HG02840 (cell line): Measurements from ENCODE around the gene ADAMTS3.
"Not testable (repeated sequence)": the region's sequence is repeated elsewhere in the genome, so short reads cannot be mapped to it uniquely, and the experiment has no call there.

Experiments used
- ATAC-seq: cut with Tn5 transposase; IDR thresholded peaks from one replicate; pipeline ENCODE4 v1.9.1; 2021; ENCODE audit warnings: mild to moderate bottlenecking, moderate library complexity, moderate number of reproducible peaks; ENCODE audit not compliant: unreplicated experiment, low FRiP score

The ADAMTS3 gene

GRCh38 chr4:72553540-72554337, 15.3 kb downstream of the ADAMTS3 start:
- ATAC-seq: no peak

GRCh38 chr4:72552447-72552846, 16.6 kb downstream of the ADAMTS3 start:
- ATAC-seq: no peak

- ATAC-seq: no peak
Observed at GRCh38 chr4:72546456-72546855, 22.6 kb downstream of the ADAMTS3 start.

GRCh38 chr4:72540694-72541093, 28.3 kb downstream of the ADAMTS3 start:
- ATAC-seq: not testable (repeated sequence)

DNA sequence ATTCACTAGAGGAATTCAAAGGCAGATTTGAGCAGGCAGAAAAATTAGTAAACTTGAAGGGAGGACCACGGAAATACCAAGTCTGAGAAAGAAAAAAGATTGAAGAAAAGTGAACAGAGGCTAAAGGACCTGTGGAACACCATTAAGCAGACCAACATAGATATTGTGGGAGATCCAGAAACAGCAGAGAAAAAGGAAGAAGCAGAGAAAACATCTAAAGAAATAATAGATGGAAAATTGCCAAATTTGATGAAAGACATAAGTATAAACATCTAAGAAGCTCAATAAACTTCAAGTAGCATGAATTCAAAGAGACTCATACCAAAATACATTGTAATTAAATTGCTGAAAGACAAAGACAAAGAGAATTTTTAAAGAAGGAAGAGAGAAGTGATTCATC, 31.0 kb downstream of the ADAMTS3 start:
- ATAC-seq: no peak

GRCh38 chr4:72536443-72536842, 32.6 kb downstream of the ADAMTS3 start:
- no peak for ATAC-seq

DNA sequence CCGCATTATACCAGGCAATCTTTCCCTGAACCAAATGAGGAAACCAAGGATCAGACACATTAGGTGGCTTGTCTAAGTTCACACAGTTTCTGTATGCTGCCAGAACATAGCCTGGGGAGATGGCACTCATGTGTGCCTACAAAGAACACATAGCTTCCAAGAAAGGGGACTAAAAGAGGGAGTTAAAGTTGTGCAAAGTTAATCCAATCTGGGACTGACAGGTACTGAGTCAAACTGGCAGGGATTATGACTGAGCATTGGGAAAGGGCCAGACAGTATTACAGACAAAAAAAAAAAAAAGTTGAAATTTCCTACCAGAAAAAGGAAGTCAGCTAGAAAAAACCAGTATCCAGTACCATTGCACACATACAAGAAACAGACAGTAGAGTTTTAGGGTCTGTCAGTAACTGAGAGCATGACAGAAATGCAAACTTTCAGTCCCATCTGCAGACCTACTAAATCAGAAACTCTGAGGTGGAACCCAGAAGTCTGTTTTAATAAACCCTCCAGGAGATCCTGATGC, 37.2 kb downstream of the ADAMTS3 start:
- no peak for ATAC-seq

GRCh38 chr4:72531322-72531721, 37.7 kb downstream of the ADAMTS3 start:
- no peak for ATAC-seq

GRCh38 chr4:72529148-72529822, 39.7 kb downstream of the ADAMTS3 start:
- ATAC-seq: no peak

- ATAC-seq: no peak
Observed at GRCh38 chr4:72527038-72527646, 41.9 kb downstream of the ADAMTS3 start.

- ATAC-seq: no peak
Observed at GRCh38 chr4:72525938-72526337, 43.1 kb downstream of the ADAMTS3 start.

GRCh38 chr4:72522440-72522839, 46.6 kb downstream of the ADAMTS3 start:
- no peak for ATAC-seq

DNA sequence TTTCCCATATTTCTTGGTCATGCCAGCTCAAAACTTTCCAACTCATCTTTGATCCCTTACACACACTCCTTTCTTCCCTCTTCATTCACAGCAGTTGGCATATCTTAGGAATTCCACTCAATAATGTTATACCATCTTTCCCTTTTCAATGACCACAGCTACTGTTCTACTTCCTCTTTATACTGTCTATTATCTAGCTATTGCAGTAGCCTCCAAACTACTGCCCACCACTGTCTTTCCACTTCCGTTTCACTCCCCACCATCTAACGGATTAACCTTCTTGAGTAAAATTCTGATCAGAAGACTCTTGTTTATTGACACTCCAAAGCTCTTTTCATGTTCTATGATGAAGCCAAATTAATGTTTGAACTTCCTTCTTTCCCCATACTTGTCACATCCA, 55.8 kb downstream of the ADAMTS3 start:
- no peak for ATAC-seq

DNA sequence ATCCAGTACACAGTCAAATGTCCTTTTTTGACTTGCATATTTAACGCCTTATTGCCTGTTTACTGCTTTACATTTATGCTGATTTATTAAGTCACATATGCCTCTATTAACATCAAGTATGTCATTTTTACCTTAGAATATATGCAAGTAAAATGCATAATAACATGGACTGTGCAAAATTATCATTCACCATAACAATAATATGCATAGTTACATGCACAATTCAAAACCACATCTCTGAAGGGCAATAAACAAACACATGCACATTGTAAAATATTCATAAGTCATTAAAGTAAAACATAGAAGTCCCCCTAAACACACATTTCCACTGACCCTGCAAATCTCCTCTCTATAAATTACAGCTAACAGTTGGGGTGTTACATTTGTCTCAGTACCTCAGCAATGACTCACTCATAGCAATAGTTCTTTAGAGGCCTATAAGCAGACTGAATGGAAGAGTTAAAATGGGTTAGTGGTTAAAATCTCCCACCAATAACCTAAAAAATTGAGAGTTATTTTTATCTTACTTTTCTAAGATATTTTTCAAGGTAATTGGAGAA, 61.1 kb downstream of the ADAMTS3 start:
- ATAC-seq: no peak

DNA sequence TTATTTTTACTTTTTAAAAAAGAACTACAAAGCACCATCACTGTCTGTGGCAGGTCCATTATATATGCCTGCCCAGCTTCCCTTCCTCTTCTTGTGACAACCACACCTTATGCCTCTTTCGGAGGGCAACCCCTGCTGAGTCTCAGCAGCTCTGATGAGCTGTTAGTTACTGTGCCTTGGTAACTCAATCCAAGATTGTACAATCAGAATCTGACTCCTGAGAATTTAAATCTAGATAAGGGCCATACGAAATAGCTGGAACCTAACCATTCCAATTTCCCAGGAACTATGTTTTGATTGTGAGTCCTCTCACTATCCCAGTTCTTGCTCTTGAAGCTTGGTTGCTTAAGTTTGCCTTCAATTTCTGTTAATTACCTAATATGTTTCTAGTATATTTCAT, 61.9 kb downstream of the ADAMTS3 start:
- no peak for ATAC-seq

- ATAC-seq: peak; percentile 60
Observed at GRCh38 chr4:72505314-72505744, 63.7 kb downstream of the ADAMTS3 start.

GRCh38 chr4:72500214-72500613, 68.8 kb downstream of the ADAMTS3 start:
- no peak for ATAC-seq

- ATAC-seq: no peak
Observed at GRCh38 chr4:72496119-72496518, 72.9 kb downstream of the ADAMTS3 start.

- ATAC-seq: no peak
Observed at GRCh38 chr4:72494156-72494555, 74.9 kb downstream of the ADAMTS3 start.

GRCh38 chr4:72489267-72489666, 79.8 kb downstream of the ADAMTS3 start:
- no peak for ATAC-seq

- ATAC-seq: no peak
Observed at GRCh38 chr4:72486991-72487390, 82.0 kb downstream of the ADAMTS3 start.
